H9 (cell line): ENCODE results near the gene CAB39. TPM values are rescaled to one million over a fixed set of nuclear protein-coding genes. Genes with fewer than 3 reads are reported as not detected.

ENCODE experiments used
- DNase-seq: peaks from one replicate; pipeline ENCODE4 v3.0.0-alpha.2; 2017
- H2AFZ ChIP-seq: one replicate; pipeline ENCODE4 v1.6.1; 2013; ENCODE audit warnings: mild to moderate bottlenecking, low read length, control low read depth, moderate library complexity
- H2AK5ac ChIP-seq: 2 replicates; pipeline ENCODE4 v1.6.1; 2013; ENCODE audit warnings: low read length, control low read depth, mixed read lengths; ENCODE audit not compliant: insufficient read length
- H2BK120ac ChIP-seq: one replicate; pipeline ENCODE4 v1.6.1; 2013; ENCODE audit warnings: low read depth, mild to moderate bottlenecking, low read length, control low read depth, inconsistent platforms; ENCODE audit not compliant: poor library complexity, severe bottlenecking
- H2BK12ac ChIP-seq: 2 replicates; pipeline ENCODE4 v1.6.1; 2013; ENCODE audit warnings: low read length, control low read depth, mixed read lengths, low read depth; ENCODE audit not compliant: insufficient read length
- H2BK15ac ChIP-seq: 2 replicates; pipeline ENCODE4 v1.6.1; 2013; ENCODE audit warnings: low read depth, low read length, control low read depth
- H2BK20ac ChIP-seq: one replicate; pipeline ENCODE4 v1.6.1; 2013; ENCODE audit warnings: low read depth, mild to moderate bottlenecking, low read length, control low read depth, inconsistent platforms; ENCODE audit not compliant: poor library complexity, severe bottlenecking
- H2BK5ac ChIP-seq: 2 replicates; pipeline ENCODE4 v1.6.1; 2013; ENCODE audit warnings: low read length, control low read depth, mixed read lengths; ENCODE audit not compliant: insufficient read length
- H3K14ac ChIP-seq: 2 replicates; pipeline ENCODE4 v1.6.1; 2013; ENCODE audit warnings: low read length, control low read depth; ENCODE audit not compliant: insufficient read depth
- H3K18ac ChIP-seq: 2 replicates; pipeline ENCODE4 v1.6.1; 2013; ENCODE audit warnings: low read depth, mild to moderate bottlenecking, mixed read lengths, low read length, control low read depth; ENCODE audit not compliant: insufficient read length
- H3K23ac ChIP-seq: 2 replicates; pipeline ENCODE4 v1.6.1; 2013; ENCODE audit warnings: low read length, control low read depth, mixed read lengths, low read depth; ENCODE audit not compliant: insufficient read length
- H3K23me2 ChIP-seq: 2 replicates; pipeline ENCODE4 v1.6.1; 2013; ENCODE audit warnings: low read depth, mild to moderate bottlenecking, mixed read lengths, low read length, control low read depth; ENCODE audit not compliant: insufficient read length, poor library complexity, severe bottlenecking
- H3K27ac ChIP-seq: 2 replicates; pipeline ENCODE4 v1.5.1; 2013; ENCODE audit warnings: low read length, control low read depth, mixed read lengths, low read depth; ENCODE audit not compliant: insufficient read length
- H3K27me3 ChIP-seq: 2 replicates; pipeline ENCODE4 v1.6.1; 2013; ENCODE audit warnings: low read length, control low read depth, inconsistent platforms; ENCODE audit not compliant: insufficient read depth
- H3K4ac ChIP-seq: 2 replicates; pipeline ENCODE4 v1.6.1; 2013; ENCODE audit warnings: low read depth, mild to moderate bottlenecking, control low read depth, inconsistent platforms, low read length, moderate library complexity
- H3K4me1 ChIP-seq: 2 replicates; pipeline ENCODE4 v1.6.1; 2013; ENCODE audit warnings: low read length, control low read depth, inconsistent platforms; ENCODE audit not compliant: insufficient read depth
- H3K4me2 ChIP-seq: 2 replicates; pipeline ENCODE4 v1.6.1; 2013; ENCODE audit warnings: low read length, control low read depth, mixed read lengths; ENCODE audit not compliant: insufficient read length, insufficient read depth
- H3K56ac ChIP-seq: 2 replicates; pipeline ENCODE4 v1.6.1; 2013; ENCODE audit warnings: low read depth, mild to moderate bottlenecking, mixed read lengths, low read length, control low read depth; ENCODE audit not compliant: insufficient read length
- H3K79me1 ChIP-seq: 2 replicates; pipeline ENCODE4 v1.6.1; 2013; ENCODE audit warnings: low read depth, mild to moderate bottlenecking, moderate library complexity, low read length, control low read depth, inconsistent platforms; ENCODE audit not compliant: insufficient read depth, poor library complexity, severe bottlenecking
- H3K79me2 ChIP-seq: 2 replicates; pipeline ENCODE4 v1.6.1; 2013; ENCODE audit warnings: low read length, control low read depth, inconsistent platforms; ENCODE audit not compliant: insufficient read depth
- H3K9ac ChIP-seq: 2 replicates; pipeline ENCODE4 v1.6.1; 2013; ENCODE audit warnings: low read length, control low read depth, mixed read lengths; ENCODE audit not compliant: insufficient read length; ENCODE audit errors: extremely low read depth
- H3K9me3 ChIP-seq: one replicate; pipeline ENCODE4 v1.6.1; 2013; ENCODE audit warnings: low read depth, low read length, inconsistent platforms; ENCODE audit not compliant: control insufficient read depth
- H3T11ph ChIP-seq: one replicate; pipeline ENCODE4 v1.6.1; 2013; ENCODE audit warnings: mild to moderate bottlenecking, low read length, control low read depth, inconsistent platforms
- H4K20me1 ChIP-seq: one replicate; pipeline ENCODE4 v1.6.1; 2013; ENCODE audit not compliant: control insufficient read depth, insufficient read length, insufficient read depth
- H4K5ac ChIP-seq: 2 replicates; pipeline ENCODE4 v1.6.1; 2013; ENCODE audit warnings: low read depth, mild to moderate bottlenecking, mixed read lengths, low read length, control low read depth; ENCODE audit not compliant: insufficient read length
- H4K8ac ChIP-seq: replicated peaks from 2 replicates; pipeline ENCODE4 v1.6.1; 2013; ENCODE audit warnings: low read length, control low read depth, mixed read lengths, low read depth; ENCODE audit not compliant: insufficient read length
- H4K91ac ChIP-seq: 2 replicates; pipeline ENCODE4 v1.6.1; 2013; ENCODE audit warnings: low read depth, mild to moderate bottlenecking, moderate library complexity, mixed read lengths, low read length, control low read depth; ENCODE audit not compliant: insufficient read length
- H3K27ac Mint-ChIP-seq, 3 experiments: 2 replicates in 2 of 3; 3 replicates in 1 of 3; pipeline ENCODE4 v1.8.0; 2020 to 2021; ENCODE audit warnings: mixed read lengths in 3 of 3, mild to moderate bottlenecking in 1 of 3, moderate library complexity in 1 of 3
- H3K27me3 Mint-ChIP-seq: 2 replicates; pipeline ENCODE4 v1.8.0; 2021; ENCODE audit warnings: low read depth, mild to moderate bottlenecking, moderate library complexity, mixed read lengths
- H3K36me3 Mint-ChIP-seq, 3 experiments: 2 replicates in 2 of 3; 3 replicates in 1 of 3; pipeline ENCODE4 v1.8.0; 2020 to 2021; ENCODE audit warnings: low read depth in 3 of 3, mixed read lengths in 3 of 3; ENCODE audit not compliant: insufficient read depth in 1 of 3
- H3K4me1 Mint-ChIP-seq, 2 experiments: 2 replicates each; pipeline ENCODE4 v1.8.0; 2020; ENCODE audit warnings: mixed read lengths in 2 of 2
- H3K4me3 Mint-ChIP-seq, 2 experiments: 2 replicates in 1 of 2; 3 replicates in 1 of 2; pipeline ENCODE4 v1.8.0; 2020 to 2021; ENCODE audit warnings: mild to moderate bottlenecking in 2 of 2, mixed read lengths in 2 of 2, moderate library complexity in 1 of 2
- H3K9me3 Mint-ChIP-seq, 2 experiments: 2 replicates in 1 of 2; 3 replicates in 1 of 2; pipeline ENCODE4 v1.8.0; 2020; ENCODE audit warnings: mild to moderate bottlenecking in 2 of 2, mixed read lengths in 2 of 2, moderate library complexity in 1 of 2
- CTCF ChIP-seq: fragments of 200-600 bp; sonication (generic); conservative IDR thresholded peaks from 3 replicates; pipeline ENCODE4 v1.8.0; 2021; ENCODE audit warnings: antibody characterized with exemption, mild to moderate bottlenecking
- WGBS: extraction: QIAGEN DNeasy Blood & Tissue Kit; methylation state at CpG from one replicate; pipeline ENCODE4 v1.1.7; 2013; ENCODE audit warnings: missing lambda C conversion rate, low lambda C conversion rate, mixed read lengths; ENCODE audit not compliant: insufficient read length; ENCODE audit errors: extremely low coverage; 5-methylcytosine and 5-hydroxymethylcytosine counted together
- total RNA-seq: library from RNA; stranded (reverse); gene quantifications from 2 replicates; pipeline ENCODE4 v1.2.1, GENCODE V29; 2021

The CAB39 gene
- total RNA-seq, 1 experiment from 2014 or later, result 42.7 TPM

GRCh38 chr2:230671117-230671516 is 41.5 kb upstream of the CAB39 start:
- Histone ChIP-seq H4K8ac (no peak overlapping the region), H3K9ac (no peak overlapping the region), H4K91ac (no peak overlapping the region), H3K18ac (no peak overlapping the region), H2BK5ac (no peak overlapping the region), H3K14ac (no peak overlapping the region), H3K4me1 (peaks cover 5% of the 10 kb centered on the region; the same call in 1 of the 2 replicates), H4K20me1 (no peaks in the 10 kb centered on the region), H3K79me2 (no peaks in the 10 kb centered on the region), H3T11ph (no peak overlapping the region), H2BK15ac (no peak overlapping the region), H4K5ac (no peak overlapping the region), H2AK5ac (no peak overlapping the region), H3K4me2 (no peak overlapping the region), H3K23ac (no peak overlapping the region), H3K79me1 (no peaks in the 10 kb centered on the region), H3K27ac (no peak overlapping the region), H3K56ac (no peak overlapping the region), H2BK12ac (no peak overlapping the region), H3K27me3 (no peaks in the 10 kb centered on the region), H2AFZ (no peak overlapping the region), H2BK20ac (no peak overlapping the region), H2BK120ac (no peak overlapping the region), H3K23me2 (no peaks in the 10 kb centered on the region), H3K9me3 (no peaks in the 10 kb centered on the region), H3K4ac (no peak overlapping the region)
- Mint-ChIP-seq H3K4me1 (peaks cover 34 to 36% of the 10 kb centered on the region in 2 experiments), H3K36me3 (no peaks in the 10 kb centered on the region), H3K27me3 (peaks cover 7% of the 10 kb centered on the region), H3K4me3 (no peak overlapping the region; a peak in 1 of 5 replicates), H3K27ac (no peak overlapping the region), H3K9me3 (no peaks in the 10 kb centered on the region; a peak in 1 of 5 replicates)
- WGBS, result no CpG with 5 or more reads among the region's 4 CpGs
- DNase-seq, result no peak
- TF ChIP-seq CTCF, result no peak
